Esophagus (tissue), 2 donors: ENCODE results near the gene MAP3K15. TPM values are rescaled to one million over a fixed set of nuclear protein-coding genes. Genes with fewer than 3 reads are reported as not detected.
A peak's percentile ranks its signal among the peaks of the same experiment; 100 is the strongest.

Experiments
- H3K27ac ChIP-seq, 2 donors: one replicate each; pipeline ENCODE4 v1.5.1; 2013; ENCODE audit warnings: low read depth in 2 of 2, mild to moderate bottlenecking in 2 of 2, inconsistent platforms in 1 of 2, low read length in 1 of 2, moderate library complexity in 1 of 2
- H3K27me3 ChIP-seq, 2 donors: one replicate each; pipeline ENCODE4 v1.6.1; 2013; ENCODE audit warnings: low read length in 2 of 2, control low read depth in 1 of 2, mild to moderate bottlenecking in 1 of 2; ENCODE audit not compliant: insufficient read depth in 2 of 2, control insufficient read depth in 1 of 2
- H3K36me3 ChIP-seq, 2 donors: one replicate each; pipeline ENCODE4 v1.6.1; 2013; ENCODE audit warnings: low read length in 1 of 2; ENCODE audit not compliant: control insufficient read depth in 2 of 2, insufficient read depth in 2 of 2
- H3K4me1 ChIP-seq, 2 donors: one replicate each; pipeline ENCODE4 v1.6.1; 2013; ENCODE audit warnings: low read length in 1 of 2; ENCODE audit not compliant: control insufficient read depth in 2 of 2, insufficient read depth in 2 of 2
- H3K4me3 ChIP-seq, 2 donors: one replicate each; pipeline ENCODE4 v1.5.1; 2013; ENCODE audit warnings: low read length in 2 of 2, mild to moderate bottlenecking in 2 of 2, low read depth in 1 of 2, moderate library complexity in 1 of 2
- H3K9me3 ChIP-seq, 2 donors: one replicate each; pipeline ENCODE4 v1.6.1; 2013; ENCODE audit warnings: mild to moderate bottlenecking in 2 of 2, low read depth in 1 of 2, low read length in 1 of 2, moderate library complexity in 1 of 2; ENCODE audit not compliant: control insufficient read depth in 2 of 2, insufficient read depth in 1 of 2
- WGBS, 2 donors: extraction: QIAGEN DNeasy Blood & Tissue Kit; methylation state at CpG; one replicate each; pipeline ENCODE4 v1.1.7; 2013; 5-methylcytosine and 5-hydroxymethylcytosine counted together
- polyA plus RNA-seq, 2 donors: library from polyadenylated mRNA; stranded (reverse); fragments of 200-250 nt; gene quantifications; one replicate each; pipeline ENCODE4 v1.2.3, GENCODE V29; 2013
- donor health status: healthy with polysubstance abuse.
- donor health status: Bipolar disorder and iron deficiency.

Gene MAP3K15
- polyA plus RNA-seq, 2 donors = 0.04 to 0.06 TPM

GRCh38 chrX:19541931-19542330, 26.6 kb upstream of the MAP3K15 start:
- no peaks in the 10 kb centered on the region for H3K9me3 ChIP-seq
- H3K4me1 ChIP-seq = no peaks in the 10 kb centered on the region
- H3K36me3 ChIP-seq = peaks cover 0 to 3% of the 10 kb centered on the region in 2 donors
- no peak overlapping the region for H3K27ac ChIP-seq
- H3K4me3 ChIP-seq = no peak overlapping the region
- 91 to 96% methylated on average over 19 of the region's 19 CpGs for WGBS, 2 donors
- H3K27me3 ChIP-seq = no peaks in the 10 kb centered on the region

DNA sequence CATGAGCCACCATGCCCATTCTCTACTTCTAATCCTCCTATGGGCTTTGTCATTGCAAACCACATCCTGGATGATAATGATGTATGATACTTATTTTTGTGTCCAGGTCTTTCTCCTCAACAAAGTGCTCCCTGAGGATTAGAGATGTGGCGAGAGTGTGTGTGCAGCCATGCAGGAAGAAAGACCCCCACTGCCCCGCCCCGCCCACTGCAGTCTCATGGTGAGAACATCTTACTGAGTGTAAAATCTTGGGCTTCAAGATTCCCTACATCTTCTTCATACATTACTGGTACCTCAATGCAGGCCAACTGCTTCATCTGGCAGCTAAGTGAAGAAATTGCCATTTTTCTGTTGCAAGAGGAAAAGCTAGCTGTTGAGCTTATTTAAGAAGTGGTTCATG, 25.9 kb upstream of the MAP3K15 start:
- Histone ChIP-seq H3K27ac (no peak overlapping the region), H3K9me3 (no peaks in the 10 kb centered on the region), H3K4me3 (no peak overlapping the region), H3K27me3 (no peaks in the 10 kb centered on the region), H3K4me1 (no peaks in the 10 kb centered on the region), H3K36me3 (peaks cover 0 to 3% of the 10 kb centered on the region in 2 donors)
- WGBS, 2 donors = 73 to 96% methylated on average over 3 of the region's 3 CpGs

DNA sequence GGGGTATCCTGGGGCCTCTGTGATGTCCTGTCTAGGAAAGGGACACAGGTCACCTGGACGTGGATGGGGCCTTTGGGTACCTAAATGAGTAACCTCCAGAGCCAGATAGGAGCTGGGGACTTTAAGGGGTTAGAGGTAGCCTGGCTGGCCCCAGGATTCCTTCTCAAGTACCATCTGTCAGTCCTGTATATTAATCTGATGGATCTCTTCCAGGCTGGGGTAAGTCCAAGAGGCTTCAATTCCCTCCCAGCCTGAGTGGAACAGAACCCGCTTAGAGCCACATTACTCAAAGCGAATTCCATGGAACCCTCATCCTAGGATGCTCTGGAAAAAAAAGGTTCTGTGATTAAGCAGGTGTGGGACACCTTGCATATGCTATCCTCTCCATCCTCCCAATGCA, 24.8 kb upstream of the MAP3K15 start:
- no peak overlapping the region for H3K27ac ChIP-seq
- H3K27me3 ChIP-seq = no peaks in the 10 kb centered on the region
- WGBS, 2 donors = 79 to 92% methylated on average over 3 of the region's 3 CpGs
- H3K36me3 ChIP-seq = peaks cover 0 to 3% of the 10 kb centered on the region in 2 donors
- no peak overlapping the region for H3K4me3 ChIP-seq
- H3K9me3 ChIP-seq = no peaks in the 10 kb centered on the region
- no peaks in the 10 kb centered on the region for H3K4me1 ChIP-seq

DNA sequence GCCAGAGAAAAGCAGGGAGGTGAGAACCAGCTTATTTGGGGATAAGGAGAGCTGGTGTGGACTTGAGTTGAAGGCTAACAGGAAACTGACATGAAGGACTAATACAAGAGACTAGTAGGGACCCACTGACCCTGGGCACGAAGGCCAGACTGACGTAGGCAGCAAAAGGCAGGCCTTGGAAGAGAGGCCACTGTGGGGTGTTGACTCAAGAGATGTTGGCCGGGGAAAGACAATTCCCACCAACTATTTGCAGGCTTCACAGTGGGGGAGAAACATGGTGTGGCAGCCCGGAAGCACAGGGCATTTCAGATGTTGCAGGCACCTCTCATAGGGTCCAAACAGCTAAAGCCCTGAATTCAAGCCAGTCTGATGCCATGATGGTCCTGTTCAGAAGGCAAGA, 24.4 kb upstream of the MAP3K15 start:
- no peak overlapping the region for H3K4me3 ChIP-seq
- peaks cover 0 to 3% of the 10 kb centered on the region in 2 donors for H3K36me3 ChIP-seq
- H3K27me3 ChIP-seq = no peaks in the 10 kb centered on the region
- WGBS, 2 donors = 87 to 93% methylated on average over 4 of the region's 4 CpGs
- no peaks in the 10 kb centered on the region for H3K9me3 ChIP-seq
- no peak overlapping the region for H3K27ac ChIP-seq
- H3K4me1 ChIP-seq = no peaks in the 10 kb centered on the region

- H3K4me1 ChIP-seq = no peaks in the 10 kb centered on the region
- H3K36me3 ChIP-seq = no peaks in the 10 kb centered on the region
- no peak overlapping the region for H3K27ac ChIP-seq
- H3K4me3 ChIP-seq = no peak overlapping the region
- WGBS, 2 donors = 57 to 79% methylated on average over 2 of the region's 2 CpGs
- no peaks in the 10 kb centered on the region for H3K9me3 ChIP-seq
- no peaks in the 10 kb centered on the region for H3K27me3 ChIP-seq
These were observed 20.2 kb upstream of the MAP3K15 start for GRCh38 chrX:19535476-19535875.

GRCh38 chrX:19532709-19533108, 17.4 kb upstream of the MAP3K15 start:
- no peaks in the 10 kb centered on the region for H3K4me1 ChIP-seq
- WGBS, 2 donors = 62 to 81% methylated on average over 8 of the region's 8 CpGs
- no peak overlapping the region for H3K4me3 ChIP-seq
- no peak overlapping the region for H3K27ac ChIP-seq
- H3K27me3 ChIP-seq = no peaks in the 10 kb centered on the region
- no peaks in the 10 kb centered on the region for H3K36me3 ChIP-seq
- no peaks in the 10 kb centered on the region for H3K9me3 ChIP-seq

- H3K36me3 ChIP-seq = no peaks in the 10 kb centered on the region
- no peak overlapping the region for H3K4me3 ChIP-seq
- no peaks in the 10 kb centered on the region for H3K27me3 ChIP-seq
- H3K9me3 ChIP-seq = no peaks in the 10 kb centered on the region
- no peak overlapping the region for H3K27ac ChIP-seq
- 62 to 77% methylated on average over 4 of the region's 4 CpGs for WGBS, 2 donors
- peaks cover 0 to 7% of the 10 kb centered on the region in 2 donors for H3K4me1 ChIP-seq
These were observed 2.7 kb upstream of the MAP3K15 start for GRCh38 chrX:19517965-19518364.

DNA sequence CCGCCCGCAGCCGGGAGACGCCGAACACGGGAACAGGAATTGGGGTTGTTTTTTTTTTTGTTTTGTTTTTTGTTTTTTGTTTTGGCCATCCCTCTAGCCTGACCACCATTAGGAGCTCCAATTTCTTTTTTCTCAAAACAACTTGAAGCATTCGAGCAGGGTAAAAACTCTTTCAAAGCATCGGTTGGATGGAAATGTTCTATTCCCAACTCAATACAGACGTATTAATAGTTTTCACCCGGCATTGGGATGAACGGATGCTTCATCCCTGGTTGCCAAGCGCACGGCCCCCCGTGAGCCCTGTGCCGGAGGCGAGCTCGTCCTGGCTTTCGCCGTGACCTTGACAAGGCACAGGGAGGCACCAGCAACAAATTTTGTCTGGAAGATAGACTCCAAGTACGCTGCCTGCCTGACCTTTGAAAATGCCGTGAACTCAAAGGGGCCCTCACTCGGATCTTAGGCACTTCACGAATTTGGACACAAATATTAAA, 352 bp upstream of the MAP3K15 start:
- Histone ChIP-seq H3K4me1 (peaks cover 0 to 7% of the 10 kb centered on the region in 2 donors), H3K27me3 (no peaks in the 10 kb centered on the region), H3K27ac (no peak overlapping the region), H3K4me3 (peak overlapping the region in 1 of 2 donors; percentile 34), H3K36me3 (no peaks in the 10 kb centered on the region), H3K9me3 (no peaks in the 10 kb centered on the region)
- 4 to 31% methylated on average over 17 to 23 of the region's 23 CpGs for WGBS, 2 donors

GRCh38 chrX:19513383-19513782, 1.9 kb downstream of the MAP3K15 start:
- Histone ChIP-seq H3K36me3 (no peaks in the 10 kb centered on the region), H3K27me3 (no peaks in the 10 kb centered on the region), H3K4me1 (peaks cover 0 to 7% of the 10 kb centered on the region in 2 donors), H3K4me3 (no peak overlapping the region), H3K9me3 (no peaks in the 10 kb centered on the region), H3K27ac (no peak overlapping the region)
- 15 to 42% methylated on average over 4 of the region's 4 CpGs for WGBS, 2 donors

- H3K27me3 ChIP-seq = no peaks in the 10 kb centered on the region
- H3K36me3 ChIP-seq = no peaks in the 10 kb centered on the region
- H3K4me1 ChIP-seq = peaks cover 0 to 7% of the 10 kb centered on the region in 2 donors
- no peak overlapping the region for H3K27ac ChIP-seq
- no peaks in the 10 kb centered on the region for H3K9me3 ChIP-seq
- H3K4me3 ChIP-seq = no peak overlapping the region
- WGBS, 2 donors = 30 to 37% methylated on average over 9 of the region's 9 CpGs
These were observed 2.3 kb downstream of the MAP3K15 start for GRCh38 chrX:19512961-19513360.
